ENCODE measurements around the gene SH3RF3.

DNA sequence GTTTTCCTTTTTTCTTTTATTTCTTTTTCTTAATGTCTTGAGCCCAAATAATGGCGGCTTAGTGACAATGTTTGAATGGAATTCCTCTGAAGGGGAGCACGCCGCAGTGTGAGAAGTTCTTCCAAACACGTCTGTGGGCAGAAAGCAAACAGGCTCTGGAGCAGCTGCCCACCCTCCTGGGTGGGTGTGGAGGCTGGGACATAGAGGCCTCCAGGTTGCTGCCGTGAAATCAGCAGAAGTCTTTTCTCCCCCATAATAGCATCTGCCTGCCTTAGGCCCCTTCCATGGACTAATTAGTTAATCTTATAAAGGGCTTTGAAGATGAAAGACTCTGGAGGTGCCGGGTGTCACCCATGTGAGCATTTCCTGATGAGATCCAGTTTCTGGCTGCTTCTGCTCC lies 213.9 kb downstream of the SH3RF3 start:
- TF ChIP-seq POLR2AphosphoS5 (IDR thresholded peaks at IDR 0.05; ENCODE audit: low read depth, low read length) = no peak
- TF ChIP-seq, protein P1, sequence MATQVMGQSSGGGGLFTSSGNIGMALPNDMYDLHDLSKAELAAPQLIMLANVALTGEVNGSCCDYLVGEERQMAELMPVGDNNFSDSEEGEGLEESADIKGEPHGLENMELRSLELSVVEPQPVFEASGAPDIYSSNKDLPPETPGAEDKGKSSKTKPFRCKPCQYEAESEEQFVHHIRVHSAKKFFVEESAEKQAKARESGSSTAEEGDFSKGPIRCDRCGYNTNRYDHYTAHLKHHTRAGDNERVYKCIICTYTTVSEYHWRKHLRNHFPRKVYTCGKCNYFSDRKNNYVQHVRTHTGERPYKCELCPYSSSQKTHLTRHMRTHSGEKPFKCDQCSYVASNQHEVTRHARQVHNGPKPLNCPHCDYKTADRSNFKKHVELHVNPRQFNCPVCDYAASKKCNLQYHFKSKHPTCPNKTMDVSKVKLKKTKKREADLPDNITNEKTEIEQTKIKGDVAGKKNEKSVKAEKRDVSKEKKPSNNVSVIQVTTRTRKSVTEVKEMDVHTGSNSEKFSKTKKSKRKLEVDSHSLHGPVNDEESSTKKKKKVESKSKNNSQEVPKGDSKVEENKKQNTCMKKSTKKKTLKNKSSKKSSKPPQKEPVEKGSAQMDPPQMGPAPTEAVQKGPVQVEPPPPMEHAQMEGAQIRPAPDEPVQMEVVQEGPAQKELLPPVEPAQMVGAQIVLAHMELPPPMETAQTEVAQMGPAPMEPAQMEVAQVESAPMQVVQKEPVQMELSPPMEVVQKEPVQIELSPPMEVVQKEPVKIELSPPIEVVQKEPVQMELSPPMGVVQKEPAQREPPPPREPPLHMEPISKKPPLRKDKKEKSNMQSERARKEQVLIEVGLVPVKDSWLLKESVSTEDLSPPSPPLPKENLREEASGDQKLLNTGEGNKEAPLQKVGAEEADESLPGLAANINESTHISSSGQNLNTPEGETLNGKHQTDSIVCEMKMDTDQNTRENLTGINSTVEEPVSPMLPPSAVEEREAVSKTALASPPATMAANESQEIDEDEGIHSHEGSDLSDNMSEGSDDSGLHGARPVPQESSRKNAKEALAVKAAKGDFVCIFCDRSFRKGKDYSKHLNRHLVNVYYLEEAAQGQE (IDR thresholded peaks at IDR 0.05; ENCODE audit: insufficient read depth in 1 of 2, low read depth in 2 of 2, low read length in 2 of 2) = no peak
- no peak for TF ChIP-seq SIN3A (IDR thresholded peaks at IDR 0.05; ENCODE audit: borderline replicate concordance, insufficient read depth, low read length)
